ENCODE results near the gene CCDC197. TPM values are rescaled to one million over a fixed set of nuclear protein-coding genes. Genes with fewer than 3 reads are reported as not detected.

Gene CCDC197
- not detected for polyA plus RNA-seq (2013, experiment 1 of 2)
- polyA plus RNA-seq (2013, experiment 2 of 2): not detected

DNA sequence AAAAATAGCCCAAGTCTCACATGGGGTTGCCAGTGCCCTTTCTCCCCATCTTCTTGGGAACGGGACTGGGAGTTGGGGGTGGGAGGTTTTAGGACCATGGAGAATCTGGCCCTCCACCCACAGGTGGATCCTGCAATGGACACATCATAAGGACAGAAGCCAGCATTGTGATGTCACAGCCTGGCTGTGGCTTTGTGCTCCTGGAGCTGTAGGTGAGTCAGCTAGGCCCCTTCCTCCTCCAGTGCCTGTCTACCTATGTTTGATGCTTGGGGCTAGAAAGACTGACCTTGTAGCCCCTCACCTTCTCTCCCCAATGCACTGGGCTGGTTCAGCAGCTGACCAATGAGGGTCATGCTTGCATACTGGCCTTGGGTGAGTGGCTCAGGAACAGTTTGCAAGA, at the start of gene CCDC197:
TSS of gene CCDC197 (plus strand) at position 220 of the 400 bp plus-strand sequence. CDS start 831 bp downstream, outside the sequence.
- Histone ChIP-seq H3K27ac (ENCODE audit: low read depth, low read length, severe bottlenecking) (no peak within 1 kb of the TSS), H3K4me1 (ENCODE audit: control insufficient read depth, insufficient read depth, low read length, poor library complexity, severe bottlenecking) (no peaks in the 10 kb centered on the region), H3K4me3 (ENCODE audit: extremely low read depth, insufficient read depth, low read length, poor library complexity, severe bottlenecking) (no peak within 1 kb of the TSS), H3K9me3 (ENCODE audit: control insufficient read depth, low read length) (no peaks in the 10 kb centered on the region), H3K36me3 (ENCODE audit: control insufficient read depth, insufficient read depth, low read length) (no peaks in the 10 kb centered on the region)
- WGBS, 2 experiments (ENCODE audit: insufficient coverage in 2 of 2): no CpG with 5 or more reads among the region's 1 CpG

GRCh38 chr14:93949511-93950075, 47.5 kb upstream of the CCDC197 start:
- no peak overlapping the region for H3K27ac ChIP-seq (ENCODE audit: low read depth, low read length, severe bottlenecking)
- peaks cover 21% of the 10 kb centered on the region for H3K4me1 ChIP-seq (ENCODE audit: control insufficient read depth, insufficient read depth, low read length, poor library complexity, severe bottlenecking)
- no peaks in the 10 kb centered on the region for H3K36me3 ChIP-seq (ENCODE audit: control insufficient read depth, insufficient read depth, low read length)
- H3K9me3 ChIP-seq (ENCODE audit: control insufficient read depth, low read length): no peaks in the 10 kb centered on the region
- no peak overlapping the region for H3K4me3 ChIP-seq (ENCODE audit: extremely low read depth, insufficient read depth, low read length, poor library complexity, severe bottlenecking)
- WGBS, 2 experiments (ENCODE audit: insufficient coverage in 2 of 2): 88 to 91% methylated on average over 11 to 13 of the region's 13 CpGs

DNA sequence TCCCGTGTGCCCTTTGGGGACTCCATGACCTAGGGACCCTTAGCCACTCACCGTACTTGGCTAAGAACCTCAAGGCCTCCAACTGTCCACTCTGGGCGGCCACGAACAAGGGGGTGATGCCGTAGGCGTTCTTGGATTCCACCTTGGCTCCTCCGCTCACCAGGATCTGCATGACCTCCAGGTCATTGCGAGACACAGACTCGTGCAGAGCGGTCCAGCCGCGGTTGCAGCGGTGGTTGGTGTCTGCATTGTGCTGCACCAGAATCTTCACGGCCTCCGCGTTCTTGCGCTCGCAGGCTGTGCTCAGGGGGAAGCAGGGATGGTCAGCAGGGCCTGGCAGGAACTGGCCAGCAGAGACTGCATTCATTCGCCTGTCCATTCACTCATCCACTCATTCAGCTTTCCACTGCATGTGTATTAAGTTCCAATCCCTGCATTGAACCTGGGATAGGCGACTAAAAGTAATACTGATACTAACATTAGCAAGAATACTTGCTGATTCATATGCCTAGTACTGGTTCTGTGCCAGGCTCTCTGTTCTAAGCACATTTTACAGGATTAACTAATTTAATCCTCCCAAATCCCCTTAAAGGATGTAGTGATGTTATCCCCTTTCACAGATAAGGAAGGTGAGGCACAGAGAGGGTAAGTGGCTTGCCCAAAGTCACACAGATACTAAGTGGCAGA, 46.0 kb upstream of the CCDC197 start:
- Histone ChIP-seq H3K9me3 (ENCODE audit: control insufficient read depth, low read length) (no peaks in the 10 kb centered on the region), H3K36me3 (ENCODE audit: control insufficient read depth, insufficient read depth, low read length) (no peaks in the 10 kb centered on the region), H3K4me1 (ENCODE audit: control insufficient read depth, insufficient read depth, low read length, poor library complexity, severe bottlenecking) (peaks cover 17% of the 10 kb centered on the region), H3K27ac (ENCODE audit: low read depth, low read length, severe bottlenecking) (no peak overlapping the region), H3K4me3 (ENCODE audit: extremely low read depth, insufficient read depth, low read length, poor library complexity, severe bottlenecking) (no peak overlapping the region)
- 93 to 94% methylated on average over 14 of the region's 20 CpGs for WGBS, 2 experiments (ENCODE audit: insufficient coverage in 2 of 2)

DNA sequence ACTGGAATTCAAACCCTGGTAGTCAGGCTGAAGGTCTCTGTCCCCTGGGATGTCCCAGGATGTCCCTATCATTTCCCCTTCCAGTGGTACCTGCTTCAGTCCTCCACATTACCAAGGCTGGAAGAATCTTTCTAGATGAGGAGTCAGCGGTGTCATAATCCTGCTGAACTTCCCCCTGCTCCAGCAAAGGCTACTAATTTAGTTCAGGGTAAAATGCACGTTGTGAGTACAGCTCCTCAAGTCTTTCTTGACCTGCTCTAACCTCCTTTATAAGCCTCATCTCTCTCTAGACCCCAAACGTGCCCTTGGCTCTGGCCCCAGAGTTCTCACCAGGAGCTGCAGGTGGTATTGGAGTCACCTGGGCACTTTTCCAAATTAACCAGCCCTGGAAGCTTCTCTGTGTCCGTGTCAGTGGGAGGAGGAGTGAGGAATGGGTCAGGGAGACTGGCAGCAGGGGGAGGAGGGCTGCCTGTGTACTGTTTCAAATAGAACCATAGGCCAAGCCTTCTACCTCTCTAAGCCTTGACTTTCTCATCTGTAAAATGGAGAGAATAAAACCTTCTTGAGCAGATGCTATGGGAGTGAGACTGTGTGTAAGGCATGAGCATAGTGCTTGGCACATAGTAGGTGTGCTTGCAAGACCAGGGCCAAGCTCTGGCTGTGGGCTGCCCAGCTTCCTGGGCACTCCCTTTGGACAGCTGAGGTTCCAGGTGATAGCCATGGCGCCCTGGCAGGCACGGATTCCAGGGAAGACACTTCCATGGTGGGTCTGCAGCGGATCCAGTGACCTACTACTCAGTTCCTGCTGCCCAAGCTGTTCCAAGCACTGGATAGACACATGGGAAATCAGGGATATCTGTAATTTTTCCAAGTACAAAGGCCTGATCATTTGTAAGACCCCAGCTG, 45.2 kb upstream of the CCDC197 start:
- H3K4me1 ChIP-seq (ENCODE audit: control insufficient read depth, insufficient read depth, low read length, poor library complexity, severe bottlenecking): peaks cover 13% of the 10 kb centered on the region
- H3K9me3 ChIP-seq (ENCODE audit: control insufficient read depth, low read length): no peaks in the 10 kb centered on the region
- no peaks in the 10 kb centered on the region for H3K36me3 ChIP-seq (ENCODE audit: control insufficient read depth, insufficient read depth, low read length)
- no peak overlapping the region for H3K4me3 ChIP-seq (ENCODE audit: extremely low read depth, insufficient read depth, low read length, poor library complexity, severe bottlenecking)
- 73 to 74% methylated on average over 5 to 7 of the region's 7 CpGs for whole genome bisulfite sequencing, 2 experiments (ENCODE audit: insufficient coverage in 2 of 2)
- H3K27ac ChIP-seq (ENCODE audit: low read depth, low read length, severe bottlenecking): no peak overlapping the region

GRCh38 chr14:93952829-93953228, 44.3 kb upstream of the CCDC197 start:
- H3K4me1 ChIP-seq (ENCODE audit: control insufficient read depth, insufficient read depth, low read length, poor library complexity, severe bottlenecking): peaks cover 13% of the 10 kb centered on the region
- H3K9me3 ChIP-seq (ENCODE audit: control insufficient read depth, low read length): no peaks in the 10 kb centered on the region
- H3K4me3 ChIP-seq (ENCODE audit: extremely low read depth, insufficient read depth, low read length, poor library complexity, severe bottlenecking): no peak overlapping the region
- WGBS, 2 experiments (ENCODE audit: insufficient coverage in 2 of 2): 83 to 94% methylated on average over 3 of the region's 3 CpGs
- no peaks in the 10 kb centered on the region for H3K36me3 ChIP-seq (ENCODE audit: control insufficient read depth, insufficient read depth, low read length)
- no peak overlapping the region for H3K27ac ChIP-seq (ENCODE audit: low read depth, low read length, severe bottlenecking)

- no peak overlapping the region for H3K27ac ChIP-seq (ENCODE audit: low read depth, low read length, severe bottlenecking)
- H3K36me3 ChIP-seq (ENCODE audit: control insufficient read depth, insufficient read depth, low read length): no peaks in the 10 kb centered on the region
- peaks cover 13% of the 10 kb centered on the region for H3K4me1 ChIP-seq (ENCODE audit: control insufficient read depth, insufficient read depth, low read length, poor library complexity, severe bottlenecking)
- H3K4me3 ChIP-seq (ENCODE audit: extremely low read depth, insufficient read depth, low read length, poor library complexity, severe bottlenecking): no peak overlapping the region
- 81 to 83% methylated on average over 14 of the region's 14 CpGs for WGBS, 2 experiments (ENCODE audit: insufficient coverage in 2 of 2)
- no peaks in the 10 kb centered on the region for H3K9me3 ChIP-seq (ENCODE audit: control insufficient read depth, low read length)
Measured at GRCh38 chr14:93953263-93953662, 43.8 kb upstream of the CCDC197 start.

GRCh38 chr14:93953739-93954515, 43.2 kb upstream of the CCDC197 start:
- Histone ChIP-seq H3K9me3 (ENCODE audit: control insufficient read depth, low read length) (no peaks in the 10 kb centered on the region), H3K4me3 (ENCODE audit: extremely low read depth, insufficient read depth, low read length, poor library complexity, severe bottlenecking) (no peak overlapping the region), H3K27ac (ENCODE audit: low read depth, low read length, severe bottlenecking) (no peak overlapping the region), H3K4me1 (ENCODE audit: control insufficient read depth, insufficient read depth, low read length, poor library complexity, severe bottlenecking) (peaks cover 15% of the 10 kb centered on the region), H3K36me3 (ENCODE audit: control insufficient read depth, insufficient read depth, low read length) (no peaks in the 10 kb centered on the region)
- WGBS, 2 experiments (ENCODE audit: insufficient coverage in 2 of 2): 76 to 78% methylated on average over 10 to 17 of the region's 18 CpGs

DNA sequence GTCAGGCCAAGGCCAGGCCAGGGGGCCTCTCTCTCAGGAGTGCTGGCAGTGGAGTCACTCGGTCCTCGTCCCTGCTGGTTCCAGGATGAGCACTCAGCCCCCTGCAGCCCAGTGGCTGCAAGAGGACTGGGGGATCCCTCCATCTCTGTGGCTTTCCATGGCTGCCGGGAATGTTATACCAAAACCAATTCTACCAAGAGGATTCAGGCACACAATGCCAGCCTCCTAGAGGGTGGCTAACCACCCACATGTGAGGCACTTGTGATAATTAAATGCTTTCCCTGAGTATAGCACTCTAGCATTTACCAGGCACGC, 42.6 kb upstream of the CCDC197 start:
- Histone ChIP-seq H3K9me3 (ENCODE audit: control insufficient read depth, low read length) (no peaks in the 10 kb centered on the region), H3K36me3 (ENCODE audit: control insufficient read depth, insufficient read depth, low read length) (no peaks in the 10 kb centered on the region), H3K27ac (ENCODE audit: low read depth, low read length, severe bottlenecking) (no peak overlapping the region), H3K4me1 (ENCODE audit: control insufficient read depth, insufficient read depth, low read length, poor library complexity, severe bottlenecking) (peaks cover 20% of the 10 kb centered on the region), H3K4me3 (ENCODE audit: extremely low read depth, insufficient read depth, low read length, poor library complexity, severe bottlenecking) (no peak overlapping the region)
- 79 to 81% methylated on average over 3 to 4 of the region's 4 CpGs for WGBS, 2 experiments (ENCODE audit: insufficient coverage in 2 of 2)

GRCh38 chr14:93954900-93955849, 41.9 kb upstream of the CCDC197 start:
- Histone ChIP-seq H3K4me3 (ENCODE audit: extremely low read depth, insufficient read depth, low read length, poor library complexity, severe bottlenecking) (no peak overlapping the region), H3K36me3 (ENCODE audit: control insufficient read depth, insufficient read depth, low read length) (no peaks in the 10 kb centered on the region), H3K4me1 (ENCODE audit: control insufficient read depth, insufficient read depth, low read length, poor library complexity, severe bottlenecking) (peaks cover 21% of the 10 kb centered on the region), H3K9me3 (ENCODE audit: control insufficient read depth, low read length) (no peaks in the 10 kb centered on the region), H3K27ac (ENCODE audit: low read depth, low read length, severe bottlenecking) (no peak overlapping the region)
- WGBS, 2 experiments (ENCODE audit: insufficient coverage in 2 of 2): 80% methylated on average over 8 to 13 of the region's 19 CpGs

Measured in mesodermal cell (in vitro differentiated cells).